A549 (cell line): Measurements from ENCODE around the gene MMP3. TPM values are rescaled to one million over a fixed set of nuclear protein-coding genes. Genes with fewer than 3 reads are reported as not detected.

ENCODE experiments used
- ATAC-seq, 2 experiments: fragments of 200-7000 bp in 1 of 2; fragments of >200 bp in 1 of 2; cut with Nextera tagmentation in 1 of 2; cut with Tn5 transposase in 1 of 2; 3 replicates each; pipeline versions ENCODE4 v1.8.0 to v1.9.1; 2018 to 2020; ENCODE audit warnings: mild to moderate bottlenecking in 1 of 2, moderate library complexity in 1 of 2
- CTCF ChIA-PET: fragments of 300-600 bp; sonication (Branson Sonifier 250); formaldehyde crosslinking; extraction: SDS; loops from one replicate; lab custom pipeline; 2021; ENCODE audit warnings: antibody characterized with exemption, inconsistent platforms; lab: Yijun Ruan, JAX
- POLR2A ChIA-PET: fragments of 350-600 bp; formaldehyde crosslinking; extraction: SDS; loops from one replicate; lab custom pipeline; 2021; ENCODE audit warnings: antibody characterized with exemption, inconsistent platforms; lab: Yijun Ruan, JAX
- DNase-seq, 2 experiments: peaks; one replicate each; pipeline versions ENCODE4 v3.0.0 to v3.0.0-alpha.2; 2011 to 2016; ENCODE audit warnings: low read depth in 1 of 2, low spot score in 1 of 2
- FAIRE-seq: peaks from 2 replicates; lab custom pipeline; 2011; peaks lifted over from hg19 to GRCh38; lab: Jason Lieb, UNC
- H3K27ac ChIP-seq, 2 experiments: fragments of >200 bp; sonication (Bioruptor Twin); formaldehyde crosslinking; 3 replicates each; pipeline ENCODE4 v1.5.1; 2016 to 2017
- H3K4me1 ChIP-seq: fragments of >200 bp; sonication (Bioruptor Twin); formaldehyde crosslinking; 3 replicates; pipeline ENCODE4 v1.6.1; 2016
- H3K4me2 ChIP-seq: fragments of >200 bp; sonication (Bioruptor Twin); formaldehyde crosslinking; 3 replicates; pipeline ENCODE4 v1.6.1; 2016
- H3K4me3 ChIP-seq: fragments of >200 bp; sonication (Bioruptor Twin); formaldehyde crosslinking; 3 replicates; pipeline ENCODE4 v1.5.1; 2016
- H3K9me3 ChIP-seq: fragments of >200 bp; sonication (Bioruptor Twin); formaldehyde crosslinking; 3 replicates; pipeline ENCODE4 v1.6.1; 2016
- CBX8 ChIP-seq: fragments of 200-600 bp; sonication (generic); IDR thresholded peaks from 2 replicates; pipeline ENCODE4 v1.6.1; 2016
- CEBPB ChIP-seq, 2 experiments: fragments of >200 bp in 1 of 2; sonication (Bioruptor Twin) in 1 of 2; formaldehyde crosslinking in 1 of 2; IDR thresholded peaks; 2 replicates each; pipeline ENCODE4 v1.6.1; 2012 to 2016
- CHD4 ChIP-seq: fragments of 200-600 bp; sonication (generic); IDR thresholded peaks from 2 replicates; pipeline ENCODE4 v1.6.1; 2016; ENCODE audit warnings: antibody characterized with exemption, mild to moderate bottlenecking, borderline replicate concordance
- E2F6 ChIP-seq: IDR thresholded peaks from 2 replicates; pipeline ENCODE4 v1.6.1; 2012; ENCODE audit warnings: low read depth, borderline replicate concordance
- EP300 ChIP-seq, 2 experiments: fragments of >200 bp; sonication (Bioruptor Twin); formaldehyde crosslinking; IDR thresholded peaks; 2 replicates in 1 of 2; 3 replicates in 1 of 2; pipeline ENCODE4 v1.6.1; 2016 to 2017
- ESRRA ChIP-seq: fragments of 150-350 bp; IDR thresholded peaks from 2 replicates; pipeline ENCODE4 v1.6.1; 2014; ENCODE audit warnings: mild to moderate bottlenecking, low read length, borderline replicate concordance
- FOSB ChIP-seq: fragments of 250-450 bp; sonication (Bioruptor Pico); IDR thresholded peaks from 2 replicates; pipeline ENCODE4 v1.5.0; 2020; ENCODE audit warnings: mild to moderate bottlenecking, moderate library complexity
- GATA3 ChIP-seq: IDR thresholded peaks from 2 replicates; pipeline ENCODE4 v1.6.1; 2012; ENCODE audit warnings: borderline replicate concordance
- HDAC2 ChIP-seq: fragments of 200-600 bp; sonication (generic); IDR thresholded peaks from 2 replicates; pipeline ENCODE4 v1.6.1; 2016
- HES2 ChIP-seq: fragments of >200 bp; sonication (Bioruptor Twin); formaldehyde crosslinking; IDR thresholded peaks from 2 replicates; pipeline ENCODE4 v1.6.1; 2016
- HEYL ChIP-seq: fragments of 250-450 bp; sonication (Bioruptor Pico); IDR thresholded peaks from 2 replicates; pipeline ENCODE4 v1.8.0; 2021; ENCODE audit warnings: mild to moderate bottlenecking, moderate library complexity
- HOXB13 ChIP-seq: fragments of 250-450 bp; sonication (Bioruptor Pico); IDR thresholded peaks from 2 replicates; pipeline ENCODE4 v1.5.0; 2020; ENCODE audit warnings: low read depth, mild to moderate bottlenecking, moderate library complexity
- HOXB5 ChIP-seq: fragments of 250-450 bp; sonication (Bioruptor Pico); IDR thresholded peaks from 2 replicates; pipeline ENCODE4 v1.5.0; 2020; ENCODE audit warnings: mild to moderate bottlenecking, moderate library complexity
- JUNB ChIP-seq: fragments of >200 bp; sonication (Bioruptor Twin); formaldehyde crosslinking; IDR thresholded peaks from 2 replicates; pipeline ENCODE4 v1.6.1; 2016
- KDM1A ChIP-seq: fragments of 200-600 bp; sonication (generic); IDR thresholded peaks from 2 replicates; pipeline ENCODE4 v1.6.1; 2016; ENCODE audit warnings: low read depth, mild to moderate bottlenecking
- KDM5A ChIP-seq: fragments of 200-600 bp; sonication (generic); IDR thresholded peaks from 2 replicates; pipeline ENCODE4 v1.6.1; 2016; ENCODE audit warnings: antibody characterized with exemption, mild to moderate bottlenecking
- MAX ChIP-seq: IDR thresholded peaks from 2 replicates; pipeline ENCODE4 v1.6.1; 2012
- MAZ ChIP-seq: fragments of 150-350 bp; IDR thresholded peaks from 2 replicates; pipeline ENCODE4 v1.6.1; 2014; ENCODE audit warnings: antibody characterized with exemption, low read depth, low read length, borderline replicate concordance
- MYC ChIP-seq: IDR thresholded peaks from 2 replicates; pipeline ENCODE4 v1.6.1; 2012; ENCODE audit warnings: mild to moderate bottlenecking, inconsistent platforms, low read length, improper control_type of control experiment, borderline replicate concordance
- NFE2L2 ChIP-seq: fragments of 150-350 bp; conservative IDR thresholded peaks from 2 replicates; pipeline ENCODE4 v1.6.1; 2014; ENCODE audit warnings: low read length
- PBX3 ChIP-seq: IDR thresholded peaks from 2 replicates; pipeline ENCODE4 v1.6.1; 2012
- POLR2A ChIP-seq: IDR thresholded peaks from 2 replicates; pipeline ENCODE4 v1.6.1; 2012; ENCODE audit warnings: mild to moderate bottlenecking, low read length
- POLR2AphosphoS2 ChIP-seq: conservative IDR thresholded peaks from 2 replicates; pipeline ENCODE4 v1.6.1; 2012; ENCODE audit warnings: low read length, improper control_type of control experiment, inconsistent platforms
- RAD21 ChIP-seq, 2 experiments: fragments of >200 bp in 1 of 2; sonication (Bioruptor Twin) in 1 of 2; formaldehyde crosslinking in 1 of 2; IDR thresholded peaks in 1 of 2; conservative IDR thresholded peaks in 1 of 2; 2 replicates in 1 of 2; 3 replicates in 1 of 2; pipeline ENCODE4 v1.6.1; 2012 to 2018; ENCODE audit warnings: inconsistent platforms in 1 of 2
- RARB ChIP-seq: fragments of 250-450 bp; sonication (Bioruptor Pico); IDR thresholded peaks from 2 replicates; pipeline ENCODE4 v1.8.0; 2021; ENCODE audit warnings: mild to moderate bottlenecking, moderate library complexity
- RCOR1 ChIP-seq: fragments of 150-350 bp; IDR thresholded peaks from 2 replicates; pipeline ENCODE4 v1.6.1; 2014; ENCODE audit warnings: antibody characterized with exemption, low read length, low read depth
- RNF2 ChIP-seq: fragments of 200-600 bp; sonication (generic); IDR thresholded peaks from 2 replicates; pipeline ENCODE4 v1.6.1; 2016; ENCODE audit warnings: low read depth, mild to moderate bottlenecking, antibody characterized with exemption, moderate library complexity, borderline replicate concordance
- ZFP36 ChIP-seq: fragments of 450-650 bp; IDR thresholded peaks from 2 replicates; pipeline ENCODE4 v1.6.1; 2014; ENCODE audit warnings: borderline replicate concordance; ENCODE audit not compliant: partially characterized antibody
- WGBS: methylation state at CpG from one replicate; pipeline ENCODE4 v1.1.6; 2017; ENCODE audit errors: missing lambda C conversion rate; 5-methylcytosine and 5-hydroxymethylcytosine counted together
- polyA plus RNA-seq, 4 experiments: library from polyadenylated mRNA; depleted of rRNA in 3 of 4; stranded (reverse); fragments of >200 nt; fragmentation: RNase III in 1 of 4; extraction: RNeasy Plus Mini Kit Qiagen cat#74134 plus additional on column Dnase treatment in 1 of 4; gene quantifications; 2 replicates in 3 of 4; 3 replicates in 1 of 4; pipeline ENCODE4 v1.2.3, GENCODE V29; 2011 to 2017
- TF ChIP-seq, protein P1 (sequence below): fragments of 150-350 bp; IDR thresholded peaks from 2 replicates; pipeline ENCODE4 v1.6.1; 2014; ENCODE audit warnings: low read depth, mild to moderate bottlenecking, low read length
- TF ChIP-seq, protein P2 (sequence below): fragments of 250-450 bp; sonication (Bioruptor Pico); IDR thresholded peaks from 2 replicates; pipeline ENCODE4 v1.5.0; 2020; ENCODE audit warnings: low read depth, mild to moderate bottlenecking, moderate library complexity
- TF ChIP-seq, protein P3 (sequence below): fragments of >200 bp; sonication (Bioruptor Twin); formaldehyde crosslinking; IDR thresholded peaks from 3 replicates; pipeline ENCODE4 v1.6.1; 2016
- TF ChIP-seq, protein P4 (sequence below): fragments of 450-650 bp; IDR thresholded peaks from 2 replicates; pipeline ENCODE4 v1.6.1; 2014; ENCODE audit warnings: antibody characterized with exemption

Gene MMP3
- polyA plus RNA-seq, 2 of the 4 experiments (the other 2 are of a cell fraction): not detected

DNA sequence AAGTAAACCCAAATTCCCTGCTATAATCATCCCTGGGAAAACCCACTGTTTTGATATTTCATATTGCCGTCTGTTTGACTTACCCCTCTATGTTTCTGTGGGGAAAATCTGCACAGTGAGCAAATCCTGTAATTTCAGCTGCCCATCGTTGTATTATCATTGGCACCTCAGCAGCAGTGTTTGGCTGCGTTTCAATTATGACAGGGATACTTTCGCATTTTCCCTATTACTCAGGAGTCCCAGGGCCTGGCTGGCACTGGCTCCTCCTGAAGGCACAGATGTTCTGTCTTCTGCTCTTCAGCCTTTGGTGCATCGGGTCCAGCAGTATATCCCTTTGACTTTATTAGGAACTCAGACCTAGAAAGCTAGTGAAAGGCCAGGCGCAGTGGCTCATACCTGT, 43.6 kb upstream of the MMP3 start:
- Histone ChIP-seq H3K27ac (no peak overlapping the region), H3K4me1 (no peaks in the 10 kb centered on the region), H3K9me3 (no peaks in the 10 kb centered on the region), H3K4me3 (no peak overlapping the region), H3K4me2 (no peak overlapping the region)
- DNase-seq (no peak), ATAC-seq (no peak), FAIRE-seq (no peak)
- ChIA-PET CTCF (interaction anchor here (0.5 to 1.1 kb wide), 2 partner anchors 28 to 224 kb away, joined by 3 to 4 read pairs; no protein-coding TSS in a partner anchor), POLR2A (no interaction called here)
- TF ChIP-seq POLR2A (no peak), HDAC2 (no peak), EP300 (IDR thresholded peaks at IDR 0.05) (no peak), MAX (no peak), RCOR1 (no peak), POLR2AphosphoS2 (no peak), MYC (no peak), E2F6 (no peak), RAD21 (conservative IDR thresholded peaks at IDR 0.05 in 1 of 2, IDR thresholded peaks at IDR 0.05 in 1 of 2) (no peak), KDM5A (no peak), CHD4 (no peak), PBX3 (no peak), HEYL (CRISPR knock-in tag) (no peak)
- WGBS: 65% methylated on average over 6 of the region's 6 CpGs

- DNase-seq: no peak
- ChIA-PET POLR2A (no interaction called here), CTCF (interaction anchor here (1.2 kb wide), 1 partner anchor 58 kb away, joined by 4 read pairs; no protein-coding TSS in a partner anchor)
- WGBS: 47% methylated on average over 3 of the region's 3 CpGs
- no peak overlapping the region for H3K4me2 ChIP-seq
- H3K27ac ChIP-seq: no peak overlapping the region
- FAIRE-seq: no peak
- H3K9me3 ChIP-seq: no peaks in the 10 kb centered on the region
- no peak for TF ChIP-seq KDM1A
- no peak for TF ChIP-seq NFE2L2
- no peak for TF ChIP-seq CBX8
- no peak for TF ChIP-seq FOSB (CRISPR knock-in tag)
- TF ChIP-seq GATA3: no peak
- no peak for TF ChIP-seq JUNB
- TF ChIP-seq ESRRA: no peak
- no peak for TF ChIP-seq ZFP36
- TF ChIP-seq PBX3: no peak
- TF ChIP-seq, protein P1, sequence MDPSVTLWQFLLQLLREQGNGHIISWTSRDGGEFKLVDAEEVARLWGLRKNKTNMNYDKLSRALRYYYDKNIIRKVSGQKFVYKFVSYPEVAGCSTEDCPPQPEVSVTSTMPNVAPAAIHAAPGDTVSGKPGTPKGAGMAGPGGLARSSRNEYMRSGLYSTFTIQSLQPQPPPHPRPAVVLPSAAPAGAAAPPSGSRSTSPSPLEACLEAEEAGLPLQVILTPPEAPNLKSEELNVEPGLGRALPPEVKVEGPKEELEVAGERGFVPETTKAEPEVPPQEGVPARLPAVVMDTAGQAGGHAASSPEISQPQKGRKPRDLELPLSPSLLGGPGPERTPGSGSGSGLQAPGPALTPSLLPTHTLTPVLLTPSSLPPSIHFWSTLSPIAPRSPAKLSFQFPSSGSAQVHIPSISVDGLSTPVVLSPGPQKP: no peak
- TF ChIP-seq MAZ: no peak
- TF ChIP-seq CEBPB (IDR thresholded peaks at IDR 0.05): no peak
- TF ChIP-seq, protein P2, sequence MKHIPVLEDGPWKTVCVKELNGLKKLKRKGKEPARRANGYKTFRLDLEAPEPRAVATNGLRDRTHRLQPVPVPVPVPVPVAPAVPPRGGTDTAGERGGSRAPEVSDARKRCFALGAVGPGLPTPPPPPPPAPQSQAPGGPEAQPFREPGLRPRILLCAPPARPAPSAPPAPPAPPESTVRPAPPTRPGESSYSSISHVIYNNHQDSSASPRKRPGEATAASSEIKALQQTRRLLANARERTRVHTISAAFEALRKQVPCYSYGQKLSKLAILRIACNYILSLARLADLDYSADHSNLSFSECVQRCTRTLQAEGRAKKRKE (CRISPR knock-in tag): no peak
- TF ChIP-seq HES2: no peak
- TF ChIP-seq, protein P3, sequence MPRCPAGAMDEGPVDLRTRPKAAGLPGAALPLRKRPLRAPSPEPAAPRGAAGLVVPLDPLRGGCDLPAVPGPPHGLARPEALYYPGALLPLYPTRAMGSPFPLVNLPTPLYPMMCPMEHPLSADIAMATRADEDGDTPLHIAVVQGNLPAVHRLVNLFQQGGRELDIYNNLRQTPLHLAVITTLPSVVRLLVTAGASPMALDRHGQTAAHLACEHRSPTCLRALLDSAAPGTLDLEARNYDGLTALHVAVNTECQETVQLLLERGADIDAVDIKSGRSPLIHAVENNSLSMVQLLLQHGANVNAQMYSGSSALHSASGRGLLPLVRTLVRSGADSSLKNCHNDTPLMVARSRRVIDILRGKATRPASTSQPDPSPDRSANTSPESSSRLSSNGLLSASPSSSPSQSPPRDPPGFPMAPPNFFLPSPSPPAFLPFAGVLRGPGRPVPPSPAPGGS: no peak
- TF ChIP-seq, protein P4, sequence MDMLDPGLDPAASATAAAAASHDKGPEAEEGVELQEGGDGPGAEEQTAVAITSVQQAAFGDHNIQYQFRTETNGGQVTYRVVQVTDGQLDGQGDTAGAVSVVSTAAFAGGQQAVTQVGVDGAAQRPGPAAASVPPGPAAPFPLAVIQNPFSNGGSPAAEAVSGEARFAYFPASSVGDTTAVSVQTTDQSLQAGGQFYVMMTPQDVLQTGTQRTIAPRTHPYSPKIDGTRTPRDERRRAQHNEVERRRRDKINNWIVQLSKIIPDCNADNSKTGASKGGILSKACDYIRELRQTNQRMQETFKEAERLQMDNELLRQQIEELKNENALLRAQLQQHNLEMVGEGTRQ: no peak
- TF ChIP-seq HOXB13 (CRISPR knock-in tag): no peak
- no peak for TF ChIP-seq RNF2
- TF ChIP-seq RARB (CRISPR knock-in tag): no peak
- TF ChIP-seq HOXB5 (CRISPR knock-in tag): no peak
- ATAC-seq: no peak
- no peak overlapping the region for H3K4me3 ChIP-seq
- no peaks in the 10 kb centered on the region for H3K4me1 ChIP-seq
Observed at GRCh38 chr11:102883141-102883540, 39.7 kb upstream of the MMP3 start.
